K562 (cell line): ENCODE measurements around the gene THOP1. TPM values are rescaled to one million over a fixed set of nuclear protein-coding genes. Genes with fewer than 3 reads are reported as not detected.
A peak's percentile ranks its signal among the peaks of the same experiment; 100 is the strongest.

Experiments used
- ATAC-seq: fragments of 200-7000 bp; cut with Tn5 transposase; 3 replicates; pipeline ENCODE4 v1.9.1; 2020; ENCODE audit warnings: moderate library complexity
- BruUV-seq: library from RNA; stranded (reverse); fragments of 400-500 nt; replicated peaks from 2 replicates; lab custom pipeline; 2021; lab: Mats Ljungman, UMichigan
- CTCF ChIA-PET: fragments of 300-600 bp; formaldehyde crosslinking; extraction: SDS; loops from one replicate; lab custom pipeline; 2021; ENCODE audit warnings: low intra/inter-chr PET ratio; lab: Yijun Ruan, JAX
- POLR2A ChIA-PET: fragments of 300-600, 350-650 bp; sonication (Branson Sonifier 250); formaldehyde crosslinking; extraction: SDS; loops from one replicate; lab custom pipeline; 2021; ENCODE audit warnings: antibody characterized with exemption, inconsistent platforms; lab: Yijun Ruan, JAX
- DNase-seq, 4 experiments: peaks; one replicate each; pipeline versions ENCODE4 v3.0.0 to v3.0.0-alpha.2; 2011 to 2018; ENCODE audit warnings: low spot score in 3 of 4, mixed read lengths in 3 of 4; ENCODE audit errors: extremely low read depth in 1 of 4
- FAIRE-seq: peaks from 2 replicates; lab custom pipeline; 2011; peaks lifted over from hg19 to GRCh38; lab: Jason Lieb, UNC
- H2AFZ ChIP-seq: 2 replicates; pipeline ENCODE4 v1.6.0; 2011; ENCODE audit warnings: low read depth, low read length, control low read depth, inconsistent platforms
- H3K27ac ChIP-seq: fragments of 200-600 bp; 3 replicates; pipeline ENCODE4 v1.8.0; 2011; ENCODE audit warnings: low read depth, mild to moderate bottlenecking, control low read depth, inconsistent platforms, low read length, moderate library complexity, mixed read lengths; ENCODE audit errors: extremely low read depth
- H3K27me3 ChIP-seq, 2 experiments: fragments of 300-600 bp in 1 of 2; 2 replicates in 1 of 2; 3 replicates in 1 of 2; pipeline versions ENCODE4 v1.6.0 to v1.8.0; 2011; ENCODE audit warnings: inconsistent platforms in 2 of 2, low read length in 2 of 2, mild to moderate bottlenecking in 1 of 2, mixed read lengths in 1 of 2, moderate library complexity in 1 of 2; ENCODE audit not compliant: control insufficient read depth in 2 of 2, insufficient read depth in 2 of 2
- H3K36me3 ChIP-seq: fragments of 300-600 bp; 3 replicates; pipeline ENCODE4 v1.8.0; 2011; ENCODE audit warnings: mild to moderate bottlenecking, low read length, inconsistent platforms; ENCODE audit not compliant: control insufficient read depth, insufficient read depth
- H3K4me1 ChIP-seq, 2 experiments: fragments of 200-600 bp in 1 of 2; replicated peaks in 1 of 2; 2 replicates in 1 of 2; 3 replicates in 1 of 2; pipeline versions ENCODE4 v1.5.1 to v1.8.0; 2011; ENCODE audit warnings: inconsistent platforms in 2 of 2, low read length in 2 of 2, mild to moderate bottlenecking in 1 of 2, mixed read lengths in 1 of 2, moderate library complexity in 1 of 2; ENCODE audit not compliant: control insufficient read depth in 2 of 2, insufficient read depth in 2 of 2
- H3K4me2 ChIP-seq: 2 replicates; pipeline ENCODE4 v1.6.1; 2011; ENCODE audit warnings: low read length, control low read depth, inconsistent platforms, mixed read lengths; ENCODE audit not compliant: insufficient read depth
- H3K4me3 ChIP-seq: fragments of 200-600 bp; sonication (generic), shearing (Covaris generic); 2 replicates; pipeline ENCODE4 v1.5.1; 2016; ENCODE audit warnings: control low read depth, inconsistent platforms
- H3K79me2 ChIP-seq: fragments of 200-600 bp; 3 replicates; pipeline ENCODE4 v1.8.0; 2011; ENCODE audit warnings: low read length, inconsistent platforms; ENCODE audit not compliant: control insufficient read depth, insufficient read depth
- H3K9ac ChIP-seq, 2 experiments: 2 replicates each; pipeline versions ENCODE4 v1.6.0 to v1.6.1; 2011; ENCODE audit warnings: low read depth in 2 of 2, low read length in 2 of 2, control low read depth in 1 of 2, inconsistent platforms in 1 of 2, mild to moderate bottlenecking in 1 of 2, mixed read lengths in 1 of 2; ENCODE audit not compliant: insufficient read depth in 1 of 2
- H3K9me1 ChIP-seq: one replicate; pipeline ENCODE4 v1.6.0; 2011; ENCODE audit warnings: inconsistent platforms, mild to moderate bottlenecking, low read length, moderate library complexity; ENCODE audit not compliant: control insufficient read depth, insufficient read depth
- H3K9me3 ChIP-seq: replicated peaks from 2 replicates; pipeline ENCODE4 v1.5.1; 2011; ENCODE audit warnings: low read depth, low read length, inconsistent platforms; ENCODE audit not compliant: control insufficient read depth, insufficient read depth
- H4K20me1 ChIP-seq: replicated peaks from 2 replicates; pipeline ENCODE4 v1.6.1; 2011; ENCODE audit warnings: low read length, inconsistent platforms, mixed read lengths; ENCODE audit not compliant: control insufficient read depth, insufficient read depth
- BCOR ChIP-seq: fragments of 450-650 bp; IDR thresholded peaks from 2 replicates; pipeline ENCODE4 v1.6.1; 2016
- KDM1A ChIP-seq, 2 experiments: fragments of 450-650 bp; IDR thresholded peaks; 2 replicates each; pipeline ENCODE4 v1.6.1; 2016; ENCODE audit warnings: mild to moderate bottlenecking in 2 of 2
- ZNF146 ChIP-seq: IDR thresholded peaks from one replicate; pipeline ENCODE4 v1.6.1; 2018; ENCODE audit warnings: missing compliant biosample characterization; ENCODE audit not compliant: unreplicated experiment
- ZNF217 ChIP-seq: sonication (generic); formaldehyde crosslinking; IDR thresholded peaks from 2 replicates; pipeline ENCODE4 v1.8.0; 2022; ENCODE audit warnings: mild to moderate bottlenecking, missing genetic modification reagents
- WGBS: fragments of 100-300 bp; shearing (Covaris generic); methylation state at CpG from one replicate; pipeline ENCODE4 v1.1.6; 2016; ENCODE audit warnings: low coverage, mixed read lengths; ENCODE audit not compliant: insufficient coverage; ENCODE audit errors: missing lambda C conversion rate; 5-methylcytosine and 5-hydroxymethylcytosine counted together
- in situ Hi-C: fragments of 300-500 bp; cut with MboI; formaldehyde crosslinking; loops from 4 replicates; pipeline ENCODE4 v1.15.0; 2018; ENCODE audit warnings: inconsistent platforms, mixed read lengths
- intact Hi-C: fragments of 100-400 bp; cut with micrococcal nuclease; formaldehyde crosslinking; loops from 2 replicates; pipeline ENCODE4 v1.14.2; 2022
- polyA plus RNA-seq, 8 experiments: library from polyadenylated mRNA; depleted of rRNA in 4 of 8; stranded (reverse) in 5 of 8; unstranded in 3 of 8; fragments of >200 nt; fragmentation: Nextera tagmentation in 2 of 8; fragmentation: Illumina TruSeq in 1 of 8; extraction: Ambion mirVana in 2 of 8; extraction: Trizol in 1 of 8; gene quantifications; 2 replicates each; pipeline versions ENCODE4 v1.2.1 to v1.2.3, GENCODE V29; 2011 to 2014; ENCODE audit warnings: inconsistent platforms in 1 of 8, missing spikeins in 1 of 8
- total RNA-seq, 7 experiments: library from RNA; depleted of rRNA in 6 of 7; stranded (reverse); fragments of >200 nt in 6 of 7; fragmentation: Illumina TruSeq in 2 of 7; extraction: Trizol in 2 of 7; gene quantifications; 2 replicates each; pipeline versions ENCODE4 v1.2.1 to v1.2.3, GENCODE V29; 2011 to 2021; ENCODE audit warnings: low replicate concordance in 1 of 7
- TF ChIP-seq, protein P1 (sequence below), 2 experiments: fragments of 450-650 bp in 1 of 2; sonication (generic) in 1 of 2; formaldehyde crosslinking; conservative IDR thresholded peaks; 2 replicates each; pipeline versions ENCODE4 v1.4.0 to v1.8.1; 2020 to 2022; ENCODE audit warnings: mild to moderate bottlenecking in 1 of 2, missing genetic modification reagents in 1 of 2

The THOP1 gene
- total and polyA plus RNA-seq, 9 of the 15 experiments (the other 6 are each of a cell fraction or from before 2014, with no cell fraction given), result 1.3 to 255 (median 96.1) TPM

DNA sequence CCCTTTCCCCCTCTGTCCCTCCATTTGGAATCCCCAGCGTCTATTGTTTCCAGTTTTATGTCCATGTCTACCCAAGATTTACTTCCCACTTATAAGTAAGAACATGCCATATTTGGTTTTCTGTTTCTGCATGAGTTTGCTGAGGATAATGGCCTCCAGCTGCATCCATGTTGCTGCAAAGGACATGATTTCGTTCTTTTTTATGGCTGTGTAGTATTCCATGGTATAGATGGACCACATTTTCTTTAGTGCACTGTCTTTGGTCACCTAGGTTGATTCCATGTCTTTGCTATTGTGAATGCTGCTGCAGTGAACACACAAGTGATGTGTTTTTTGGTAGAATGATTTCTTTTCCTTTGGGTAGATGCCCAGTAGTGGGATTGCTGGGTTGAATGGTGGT, 59.8 kb downstream of the THOP1 start:
- ChIA-PET POLR2A (no interaction called here), CTCF (no interaction called here)
- DNase-seq (no peak), ATAC-seq (no peak), FAIRE-seq (no peak)
- Histone ChIP-seq H2AFZ (no peak overlapping the region), H3K79me2 (peaks cover 8% of the 10 kb centered on the region; the same call in 2 of the 3 replicates), H3K4me3 (no peak overlapping the region), H3K36me3 (peaks cover 3% of the 10 kb centered on the region; the same call in 2 of the 3 replicates), H3K9me1 (no peaks in the 10 kb centered on the region), H3K4me2 (no peak overlapping the region), H3K9me3 (peaks cover 6% of the 10 kb centered on the region), H3K4me1 (peaks cover 6 to 24% of the 10 kb centered on the region in 2 experiments; a peak in 4 of 5 replicates), H4K20me1 (no peaks in the 10 kb centered on the region), H3K27ac (no peak overlapping the region), H3K9ac (no peak overlapping the region), H3K27me3 (no peaks in the 10 kb centered on the region)
- 55% methylated on average over 2 of the region's 2 CpGs for WGBS
- no TSS peak for BruUV-seq
- TF ChIP-seq KDM1A (IDR thresholded peaks at IDR 0.05) (0 out of 4 replicates have a peak, but pooled peaks of 1 of the 2 experiments have one; percentile 23), BCOR (peak; percentile 60), ZNF146 (CRISPR knock-in tag) (peak; percentile 84), ZNF217 (CRISPR knock-in tag) (no peak)
- TF ChIP-seq, protein P1, sequence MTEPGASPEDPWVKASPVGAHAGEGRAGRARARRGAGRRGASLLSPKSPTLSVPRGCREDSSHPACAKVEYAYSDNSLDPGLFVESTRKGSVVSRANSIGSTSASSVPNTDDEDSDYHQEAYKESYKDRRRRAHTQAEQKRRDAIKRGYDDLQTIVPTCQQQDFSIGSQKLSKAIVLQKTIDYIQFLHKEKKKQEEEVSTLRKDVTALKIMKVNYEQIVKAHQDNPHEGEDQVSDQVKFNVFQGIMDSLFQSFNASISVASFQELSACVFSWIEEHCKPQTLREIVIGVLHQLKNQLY (CRISPR knock-in tag; conservative IDR thresholded peaks at IDR 0.05), result no peak
- in situ Hi-C loops (no loop called here), intact Hi-C loops (no loop called here)
